DOHH2 (cell line): Measurements from ENCODE around the gene SPATS1.

ENCODE experiments used
- H3F3A ChIP-seq: fragments of 200-600 bp; sonication (generic), shearing (Covaris generic); 2 replicates; pipeline ENCODE4 v1.6.0; 2016; ENCODE audit warnings: antibody characterized with exemption, mild to moderate bottlenecking; ENCODE audit not compliant: control insufficient read depth, insufficient read depth
- H3K27ac ChIP-seq: fragments of 200-600 bp; sonication (generic); 2 replicates; pipeline ENCODE4 v1.5.1; 2014; ENCODE audit warnings: low read depth, mild to moderate bottlenecking, low read length, moderate library complexity
- H3K27me3 ChIP-seq: fragments of 200-600 bp; sonication (generic); 2 replicates; pipeline ENCODE4 v1.6.1; 2014; ENCODE audit warnings: mild to moderate bottlenecking, low read length, mixed read lengths; ENCODE audit not compliant: control insufficient read depth
- H3K36me3 ChIP-seq: fragments of 200-600 bp; sonication (generic); 2 replicates; pipeline ENCODE4 v1.6.1; 2014; ENCODE audit warnings: mild to moderate bottlenecking, low read length, moderate library complexity, mixed read lengths; ENCODE audit not compliant: control insufficient read depth
- H3K4me1 ChIP-seq: fragments of 200-600 bp; sonication (generic); 2 replicates; pipeline ENCODE4 v1.6.1; 2014; ENCODE audit warnings: mild to moderate bottlenecking, low read length, mixed read lengths; ENCODE audit not compliant: control insufficient read depth
- H3K4me2 ChIP-seq: fragments of 200-600 bp; sonication (generic); 2 replicates; pipeline ENCODE4 v1.6.0; 2014; ENCODE audit warnings: mild to moderate bottlenecking, low read length, moderate library complexity
- H3K4me3 ChIP-seq: fragments of 200-600 bp; sonication (generic); 2 replicates; pipeline ENCODE4 v1.5.1; 2014; ENCODE audit warnings: mild to moderate bottlenecking, low read length, mixed read lengths
- H3K79me2 ChIP-seq: fragments of 200-600 bp; sonication (generic); 2 replicates; pipeline ENCODE4 v1.6.1; 2014; ENCODE audit warnings: mild to moderate bottlenecking, low read length, mixed read lengths; ENCODE audit not compliant: control insufficient read depth
- H3K9me2 ChIP-seq: fragments of 200-600 bp; sonication (generic); replicated peaks from 2 replicates; pipeline ENCODE4 v1.6.1; 2014; ENCODE audit warnings: mild to moderate bottlenecking, low read length, mixed read lengths; ENCODE audit not compliant: control insufficient read depth
- H3K9me3 ChIP-seq: fragments of 200-600 bp; sonication (generic); 2 replicates; pipeline ENCODE4 v1.6.1; 2014; ENCODE audit warnings: antibody characterized with exemption, low read length, mixed read lengths; ENCODE audit not compliant: control insufficient read depth, insufficient read depth
- H4K20me1 ChIP-seq: fragments of 200-600 bp; sonication (generic); 2 replicates; pipeline ENCODE4 v1.6.0; 2014; ENCODE audit warnings: low read depth, mild to moderate bottlenecking, antibody characterized with exemption, low read length, moderate library complexity; ENCODE audit not compliant: control insufficient read depth, insufficient read depth
- CTCF ChIP-seq: fragments of 200-600 bp; sonication (generic); IDR thresholded peaks from one replicate; pipeline ENCODE4 v1.5.1; 2014; ENCODE audit warnings: antibody characterized with exemption, mild to moderate bottlenecking, low read depth, low read length; ENCODE audit not compliant: poor library complexity, severe bottlenecking
- EZH2phosphoT487 ChIP-seq: fragments of 200-600 bp; sonication (generic); IDR thresholded peaks from 2 replicates; pipeline ENCODE4 v1.6.1; 2017; ENCODE audit warnings: borderline replicate concordance, mild to moderate bottlenecking, antibody characterized with exemption, low read length, moderate library complexity, mixed read lengths

SPATS1 gene

GRCh38 chr6:44352259-44352658 lies 9.8 kb downstream of the SPATS1 start:
- Histone ChIP-seq H3K9me3 (no peaks in the 10 kb centered on the region), H3K4me2 (no peak overlapping the region), H3K4me1 (no peaks in the 10 kb centered on the region), H3K9me2 (no peaks in the 10 kb centered on the region), H3K27ac (no peak overlapping the region), H3F3A (no peaks in the 10 kb centered on the region), H3K27me3 (peaks cover 8% of the 10 kb centered on the region; the same call in 1 of the 2 replicates), H3K79me2 (no peaks in the 10 kb centered on the region), H3K36me3 (no peaks in the 10 kb centered on the region), H3K4me3 (no peak overlapping the region), H4K20me1 (no peaks in the 10 kb centered on the region)
- no peak for TF ChIP-seq EZH2phosphoT487
- TF ChIP-seq CTCF: no peak

- Histone ChIP-seq H4K20me1 (no peaks in the 10 kb centered on the region), H3F3A (no peaks in the 10 kb centered on the region), H3K36me3 (no peaks in the 10 kb centered on the region), H3K27me3 (peaks cover 8% of the 10 kb centered on the region; the same call in 1 of the 2 replicates), H3K9me3 (no peaks in the 10 kb centered on the region), H3K4me1 (no peaks in the 10 kb centered on the region), H3K27ac (no peak overlapping the region), H3K4me2 (no peak overlapping the region), H3K4me3 (no peak overlapping the region), H3K9me2 (no peaks in the 10 kb centered on the region), H3K79me2 (no peaks in the 10 kb centered on the region)
- TF ChIP-seq EZH2phosphoT487 (no peak), CTCF (no peak)
Measured at GRCh38 chr6:44353336-44353735, 10.9 kb downstream of the SPATS1 start.

- Histone ChIP-seq H3K27me3 (peaks cover 11% of the 10 kb centered on the region; the same call in 1 of the 2 replicates), H3K36me3 (no peaks in the 10 kb centered on the region), H3K9me3 (no peaks in the 10 kb centered on the region), H3F3A (no peaks in the 10 kb centered on the region), H3K4me2 (no peak overlapping the region), H3K4me3 (no peak overlapping the region), H3K79me2 (no peaks in the 10 kb centered on the region), H3K4me1 (no peaks in the 10 kb centered on the region), H3K27ac (no peak overlapping the region), H4K20me1 (no peaks in the 10 kb centered on the region), H3K9me2 (no peaks in the 10 kb centered on the region)
- TF ChIP-seq EZH2phosphoT487: no peak
Measured at GRCh38 chr6:44355640-44356039, 13.2 kb downstream of the SPATS1 start.

- Histone ChIP-seq H3K27ac (no peak overlapping the region), H3K4me1 (no peaks in the 10 kb centered on the region), H3K4me3 (no peak overlapping the region), H3K27me3 (peaks cover 11% of the 10 kb centered on the region; the same call in 1 of the 2 replicates), H3K9me3 (no peaks in the 10 kb centered on the region), H3K36me3 (no peaks in the 10 kb centered on the region), H3K4me2 (no peak overlapping the region), H3K9me2 (no peaks in the 10 kb centered on the region), H4K20me1 (no peaks in the 10 kb centered on the region), H3F3A (no peaks in the 10 kb centered on the region), H3K79me2 (no peaks in the 10 kb centered on the region)
- TF ChIP-seq CTCF (no peak), EZH2phosphoT487 (no peak)
Measured at GRCh38 chr6:44356487-44356886, 14.0 kb downstream of the SPATS1 start.
